Hematopoietic multipotent progenitor cell treated with erythropoietin and hydrocortisone succinate and interleukin-3 and kit ligand, for 6 days (in vitro differentiated cells): ENCODE results near the gene PPM1F.
A peak's percentile ranks its signal among the peaks of the same experiment; 100 is the strongest.

Source experiments
- DNase-seq: peaks from one replicate; pipeline ENCODE4 v3.0.0-alpha.2; 2015

The PPM1F gene, protein sequence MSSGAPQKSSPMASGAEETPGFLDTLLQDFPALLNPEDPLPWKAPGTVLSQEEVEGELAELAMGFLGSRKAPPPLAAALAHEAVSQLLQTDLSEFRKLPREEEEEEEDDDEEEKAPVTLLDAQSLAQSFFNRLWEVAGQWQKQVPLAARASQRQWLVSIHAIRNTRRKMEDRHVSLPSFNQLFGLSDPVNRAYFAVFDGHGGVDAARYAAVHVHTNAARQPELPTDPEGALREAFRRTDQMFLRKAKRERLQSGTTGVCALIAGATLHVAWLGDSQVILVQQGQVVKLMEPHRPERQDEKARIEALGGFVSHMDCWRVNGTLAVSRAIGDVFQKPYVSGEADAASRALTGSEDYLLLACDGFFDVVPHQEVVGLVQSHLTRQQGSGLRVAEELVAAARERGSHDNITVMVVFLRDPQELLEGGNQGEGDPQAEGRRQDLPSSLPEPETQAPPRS

GRCh38 chr22:21952586-21953571 lies at the start of gene PPM1F:
Gene PPM1F, minus strand, starts transcription at chr22:21952848. Its CDS starts 6,800 bp downstream, at chr22:21946048.
- peak; percentile 89 for DNase-seq

- no peak for DNase-seq
Observed at GRCh38 chr22:22001664-22002525, 49.2 kb upstream of the PPM1F start.

DNA sequence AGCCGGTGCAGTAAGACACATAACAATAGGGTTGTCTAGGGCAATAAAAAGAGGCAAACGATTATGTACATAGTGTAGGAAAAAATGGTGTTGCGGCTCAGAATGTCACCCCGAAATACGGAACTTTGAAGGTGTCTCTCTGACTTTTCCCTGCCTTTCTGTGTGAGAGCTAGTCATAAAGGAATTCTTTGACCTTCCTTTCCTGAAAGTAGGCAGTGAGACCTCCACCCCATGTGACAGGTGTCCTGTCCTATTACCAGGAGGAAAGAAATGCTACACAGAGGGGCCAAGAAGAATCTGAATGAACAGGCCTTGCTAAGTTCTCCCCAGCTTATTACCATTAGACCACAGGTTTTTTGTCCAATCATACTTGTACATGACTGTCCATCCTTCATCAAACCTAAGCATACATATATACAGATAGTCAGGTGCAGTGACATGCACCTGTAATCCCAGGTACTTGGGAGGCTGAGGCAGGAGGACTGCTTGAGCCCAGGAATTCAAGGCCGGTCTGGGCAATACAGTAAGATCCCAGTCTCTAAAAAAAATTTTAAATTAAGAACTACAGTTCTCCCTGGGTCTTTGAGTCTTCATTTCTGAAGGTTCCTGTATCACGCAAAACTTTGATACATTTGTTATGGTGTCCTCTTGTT lies 46.1 kb upstream of the PPM1F start:
- DNase-seq, result no peak

DNA sequence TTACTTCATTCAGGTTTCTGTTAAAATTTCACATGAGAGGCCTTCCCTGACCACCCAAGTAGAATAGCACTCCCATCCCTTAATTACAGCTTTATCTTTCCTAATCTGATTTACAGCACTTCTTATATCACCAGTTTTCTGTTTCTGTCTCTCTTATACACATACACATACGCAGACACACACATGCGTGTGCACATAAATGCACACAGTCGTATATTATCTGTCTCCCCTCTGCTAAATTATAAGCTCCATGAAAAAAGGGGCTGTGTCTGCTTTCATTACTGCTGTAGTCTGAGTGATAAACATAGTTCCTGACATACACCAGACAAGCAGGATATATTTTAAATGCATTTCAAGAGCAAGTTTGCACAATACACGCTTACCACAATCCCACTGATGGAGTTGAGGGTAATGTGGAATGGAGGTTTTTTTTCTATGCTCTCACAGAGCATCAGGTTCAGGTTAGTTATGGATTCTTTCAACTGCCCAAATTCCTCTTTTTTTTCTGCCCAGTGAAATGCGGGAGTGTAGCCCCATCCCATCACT lies 43.6 kb upstream of the PPM1F start:
- DNase-seq, result no peak

DNA sequence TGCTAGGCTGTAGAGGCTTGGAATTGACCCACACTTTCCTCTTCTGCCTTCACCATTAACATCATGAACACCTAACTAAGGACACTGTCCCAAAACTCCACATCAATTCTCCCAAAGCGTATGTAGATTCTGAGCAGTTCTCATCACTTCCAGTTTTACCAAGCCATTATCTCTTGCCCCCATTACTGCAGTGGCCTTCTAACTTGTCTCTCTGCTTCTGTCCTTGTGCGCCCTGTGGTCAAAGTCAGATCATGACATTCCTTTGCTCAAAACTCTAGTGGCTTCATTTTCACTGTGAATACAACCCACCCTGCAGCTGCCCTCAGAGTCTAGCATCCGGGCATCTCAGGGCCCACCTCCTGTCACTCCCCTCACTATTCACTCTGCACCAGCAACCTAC lies 43.0 kb upstream of the PPM1F start:
- DNase-seq, result no peak

GRCh38 chr22:21994881-21995444 lies 42.3 kb upstream of the PPM1F start:
- DNase-seq, result no peak

DNA sequence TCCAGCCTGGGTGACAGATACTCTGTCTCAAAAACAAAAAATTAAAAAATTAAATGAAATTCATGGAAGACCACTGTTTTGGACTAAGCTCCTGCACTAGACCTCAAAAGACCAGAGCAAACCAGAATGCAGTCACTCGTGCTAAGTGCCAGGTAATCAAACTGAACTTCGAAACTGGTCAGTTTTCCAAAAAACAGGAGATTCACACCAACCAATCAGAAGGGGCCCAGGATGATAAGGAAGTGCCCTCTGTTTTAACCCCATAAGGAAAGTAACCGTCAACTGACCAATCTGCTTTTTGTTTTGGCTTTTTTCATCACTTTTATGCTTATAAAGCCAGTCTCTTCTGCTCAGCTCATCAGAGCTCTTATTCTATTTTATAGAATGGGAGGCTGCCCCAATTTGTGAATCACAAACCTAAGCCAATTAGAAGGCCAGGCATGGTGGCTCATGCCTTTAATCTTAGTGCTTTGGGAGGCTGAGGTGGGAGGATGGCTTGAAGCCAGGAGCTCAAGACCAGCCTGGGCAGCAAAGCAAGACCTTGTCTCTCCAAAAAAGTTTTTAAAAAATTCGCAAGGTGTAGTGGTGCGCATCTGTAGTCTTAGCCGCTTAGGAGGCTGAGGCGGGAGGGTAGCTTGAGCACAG lies 40.1 kb upstream of the PPM1F start:
- DNase-seq, result no peak

GRCh38 chr22:21991774-21992173 lies 39.1 kb upstream of the PPM1F start:
- DNase-seq, result no peak

GRCh38 chr22:21991304-21991596 lies 38.6 kb upstream of the PPM1F start:
- DNase-seq, result no peak

DNA sequence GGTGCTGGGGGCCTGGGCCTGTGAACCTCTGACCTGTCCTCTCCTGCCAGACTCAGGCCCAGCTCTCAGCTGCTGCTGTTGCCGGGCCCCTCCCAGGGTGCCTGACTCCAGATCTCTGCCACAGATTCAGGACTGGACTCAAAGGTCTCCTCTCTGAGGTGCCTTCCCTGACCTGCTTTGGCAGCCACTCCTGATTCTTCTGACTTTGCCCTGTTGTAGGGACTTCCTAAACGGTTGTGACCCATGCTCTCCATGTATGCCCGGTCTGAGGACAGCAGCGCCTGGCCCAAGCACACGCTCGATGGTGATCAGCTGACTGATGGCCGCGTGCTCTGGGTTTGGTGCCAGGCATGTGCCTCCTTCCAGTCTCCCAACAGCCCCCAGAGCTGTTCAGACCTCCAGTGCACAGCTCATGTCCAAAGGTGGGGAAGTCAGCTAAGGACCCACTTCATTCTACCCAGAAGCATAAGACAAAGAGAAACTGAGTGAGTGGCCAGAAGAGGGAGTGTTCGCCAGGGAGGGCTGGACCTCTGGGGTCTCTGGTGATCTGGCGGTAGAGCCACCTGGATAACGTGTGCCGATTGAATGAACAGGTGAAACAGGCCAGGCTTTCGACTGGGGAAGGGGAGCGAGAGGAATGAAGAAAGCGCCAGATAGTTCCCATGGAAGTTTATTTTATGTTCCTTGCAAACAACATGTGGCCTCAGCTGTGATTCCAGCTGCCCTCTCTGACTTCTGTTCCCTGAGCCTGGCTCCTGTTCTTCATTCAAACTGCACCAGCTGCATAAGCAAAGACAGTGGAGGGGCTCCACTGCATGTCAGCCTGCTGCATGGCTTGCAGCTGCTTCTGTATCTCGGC lies 38.0 kb upstream of the PPM1F start:
- DNase-seq, result no peak

- no peak for DNase-seq
Observed at GRCh38 chr22:21989049-21989448, 36.4 kb upstream of the PPM1F start.

DNA sequence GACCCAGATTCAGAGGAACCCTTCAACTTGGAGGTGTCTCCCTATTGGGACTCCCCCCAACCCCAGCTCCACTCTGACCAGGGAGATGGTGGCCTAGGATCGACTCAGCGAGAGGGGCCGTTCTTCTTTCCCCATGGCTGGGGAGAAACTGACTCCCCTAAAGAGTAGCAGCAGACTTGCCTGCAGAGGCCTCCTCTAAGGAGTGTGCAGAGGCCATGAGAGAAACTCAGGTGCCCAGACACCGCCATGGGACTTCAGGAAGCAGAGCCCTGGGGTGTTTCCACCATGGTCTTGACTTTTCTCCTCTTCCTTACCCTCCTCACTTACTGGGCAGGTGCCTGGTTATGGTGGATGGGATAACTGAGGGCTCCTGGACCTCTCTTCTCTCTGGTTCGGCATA lies 32.6 kb upstream of the PPM1F start:
- no peak for DNase-seq

DNA sequence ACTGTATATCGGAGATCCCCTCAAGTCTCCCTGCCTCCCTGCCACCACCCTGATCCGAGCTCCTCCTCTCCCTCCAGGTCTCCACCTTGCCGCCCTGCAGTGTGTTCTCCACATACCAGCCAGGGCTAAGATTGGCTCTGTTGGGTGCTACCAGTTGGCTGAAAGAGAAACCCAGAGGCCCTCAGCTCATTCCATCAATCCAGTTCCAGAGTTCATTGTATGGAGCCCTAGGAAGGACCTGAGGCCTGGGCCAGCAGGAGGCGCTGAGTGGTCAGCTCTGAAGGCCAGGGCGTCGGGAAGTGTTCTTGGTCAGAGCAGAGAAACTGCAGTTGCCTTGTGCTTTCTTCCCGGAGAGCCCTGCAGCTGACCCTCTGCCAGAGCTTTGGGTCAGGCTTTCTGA lies 32.1 kb upstream of the PPM1F start:
- peak; percentile 32 for DNase-seq

DNA sequence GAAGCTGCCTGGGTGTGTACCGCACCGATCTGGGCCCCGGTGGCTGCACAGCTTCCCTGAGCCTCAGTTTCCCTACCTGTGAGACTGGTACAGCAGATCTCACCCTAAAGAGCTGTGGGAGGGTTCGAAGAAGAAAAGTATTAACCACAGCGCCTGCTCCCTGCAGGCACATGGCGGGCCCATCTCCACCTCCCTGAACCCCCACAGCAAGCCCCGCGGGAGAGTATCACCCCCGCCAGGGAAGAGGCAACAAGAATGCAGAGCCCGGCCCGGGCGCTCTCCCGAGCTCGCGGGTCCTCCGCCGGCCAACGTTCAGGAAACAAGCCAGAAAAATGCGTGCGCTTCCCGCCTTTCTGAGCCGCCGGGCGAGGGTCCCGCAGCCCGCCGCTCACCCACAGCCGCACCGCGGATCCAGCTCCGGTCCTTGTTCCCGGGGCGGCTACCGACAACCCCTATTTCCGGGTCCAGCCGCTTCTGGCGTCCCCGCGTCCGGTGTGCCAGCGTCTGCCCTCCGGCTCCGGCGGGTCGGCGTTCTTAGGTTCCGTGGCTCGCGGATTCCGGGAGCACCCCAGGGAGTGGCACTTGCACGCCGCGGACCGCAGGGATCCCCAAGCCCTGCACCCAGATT lies 29.8 kb upstream of the PPM1F start, which contains the start of gene TOP3B:
Gene TOP3B, minus strand, starts transcription at position 450 of the 628 bp plus-strand sequence. CDS start 7,078 bp downstream, outside the sequence.
- DNase-seq, result peak; percentile 92

- DNase-seq, result peak; percentile 24
Observed at GRCh38 chr22:21981874-21982273, 29.2 kb upstream of the PPM1F start.

DNA sequence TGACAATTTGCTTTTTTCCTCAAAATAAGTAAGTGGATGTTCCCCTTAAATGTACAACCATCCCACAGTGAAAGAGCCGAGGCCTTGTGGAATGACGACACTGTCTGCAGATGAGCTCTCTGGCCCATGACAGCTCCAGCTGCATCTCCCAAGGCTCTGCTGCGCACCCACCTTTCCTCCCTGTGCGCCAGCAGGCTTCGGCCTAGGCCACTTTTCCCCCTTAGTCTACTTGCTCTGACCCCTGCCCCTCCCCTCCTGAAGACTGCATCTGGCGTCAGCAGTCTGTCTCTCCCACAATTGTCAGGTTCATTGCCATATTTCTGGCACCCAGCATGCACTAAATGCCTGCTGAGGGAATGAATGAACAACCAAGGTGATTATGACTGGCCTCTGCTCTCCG lies 27.9 kb upstream of the PPM1F start:
- DNase-seq, result no peak

- DNase-seq, result no peak
Observed at GRCh38 chr22:21978564-21979386, 26.1 kb upstream of the PPM1F start.

- DNase-seq, result no peak
Observed at GRCh38 chr22:21977814-21978213, 25.2 kb upstream of the PPM1F start.
